Gastroesophageal sphincter (tissue), 4 donors: ENCODE results near the gene PCDH9. TPM values are rescaled to one million over a fixed set of nuclear protein-coding genes. Genes with fewer than 3 reads are reported as not detected.

Experiments
- ATAC-seq: fragments of 150-250 bp; one replicate; pipeline ENCODE4 v1.9.1; 2016; ENCODE audit warnings: mild to moderate bottlenecking, moderate library complexity
- H3K27ac ChIP-seq, 4 donors: fragments of 200-600 bp; sonication (generic) in 3 of 4; 1 replicate in 3 of 4; 2 replicates in 1 of 4; pipeline ENCODE4 v1.5.1; 2016 to 2019
- H3K27me3 ChIP-seq: fragments of 200-600 bp; sonication (generic); one replicate; pipeline ENCODE4 v1.5.1; 2019
- H3K36me3 ChIP-seq, 2 donors: fragments of 200-600 bp; sonication (generic); one replicate each; pipeline ENCODE4 v1.5.1; 2019; ENCODE audit warnings: control low read depth in 1 of 2
- H3K4me1 ChIP-seq, 3 donors: fragments of 200-600 bp; sonication (generic); 1 replicate in 2 of 3; 2 replicates in 1 of 3; pipeline ENCODE4 v1.5.1; 2016 to 2019; ENCODE audit warnings: control low read depth in 2 of 3
- H3K4me3 ChIP-seq, 2 donors: fragments of 200-600 bp; sonication (generic); one replicate each; pipeline ENCODE4 v1.5.1; 2019; ENCODE audit warnings: mild to moderate bottlenecking in 1 of 2, moderate library complexity in 1 of 2
- H3K9me3 ChIP-seq, 3 donors: fragments of 200-600 bp; sonication (generic); one replicate each; pipeline ENCODE4 v1.5.1; 2017 to 2019; ENCODE audit warnings: control low read depth in 2 of 3
- EP300 ChIP-seq: sonication (generic); formaldehyde crosslinking; IDR thresholded peaks from one replicate; pipeline ENCODE4 v1.6.1; 2017; ENCODE audit warnings: antibody characterized with exemption, mild to moderate bottlenecking
- POLR2A ChIP-seq, 2 donors: fragments of 450-650 bp; IDR thresholded peaks; one replicate each; pipeline ENCODE4 v1.6.1; 2017; ENCODE audit warnings: antibody characterized with exemption in 2 of 2, mild to moderate bottlenecking in 2 of 2, moderate library complexity in 1 of 2
- POLR2AphosphoS5 ChIP-seq: sonication (generic); formaldehyde crosslinking; IDR thresholded peaks from one replicate; pipeline ENCODE4 v1.6.1; 2017; ENCODE audit warnings: antibody characterized with exemption
- WGBS, 2 donors: methylation state at CpG; one replicate each; pipeline ENCODE4 v1.1.5; 2018; ENCODE audit warnings: low coverage in 1 of 2; 5-methylcytosine and 5-hydroxymethylcytosine counted together
- total RNA-seq, 4 donors: library from RNA; depleted of rRNA; stranded (reverse); fragments of >200 nt; gene quantifications; one replicate each; pipeline ENCODE4 v1.1.0, GENCODE V29; 2016
- TF ChIP-seq, protein P1 (sequence below), 4 experiments: fragments of 200-600 bp in 2 of 4; fragments of 450-650 bp in 2 of 4; sonication (generic) in 1 of 4; IDR thresholded peaks; one replicate each; pipeline ENCODE4 v1.5.1; 2017 to 2019; ENCODE audit warnings: antibody characterized with exemption in 4 of 4, mild to moderate bottlenecking in 2 of 4, moderate library complexity in 2 of 4

PCDH9 gene
- total RNA-seq, 4 donors from 2014 or later: 52.9 to 141 (median 56.5) TPM

DNA sequence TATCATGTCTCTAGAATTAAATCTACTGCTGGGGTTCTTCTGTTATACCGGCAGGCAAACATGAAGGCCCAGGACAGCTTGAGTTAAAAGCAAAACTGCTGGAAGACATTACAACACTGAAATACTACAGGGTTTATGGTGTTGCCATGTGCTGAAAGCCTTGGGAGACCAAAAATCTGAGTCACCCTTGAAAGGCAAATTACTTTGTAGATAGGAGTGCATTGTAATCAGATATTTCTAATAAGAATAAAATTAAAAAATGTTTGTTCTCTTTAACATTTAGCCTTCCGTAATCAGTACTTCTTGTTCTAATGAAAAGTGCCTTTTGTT, 181.3 kb downstream of the PCDH9 start:
- WGBS, 2 donors: 79 to 100% methylated on average over 1 of the region's 2 CpGs
- H3K9me3 ChIP-seq: no peaks in the 10 kb centered on the region
- ATAC-seq: no peak

DNA sequence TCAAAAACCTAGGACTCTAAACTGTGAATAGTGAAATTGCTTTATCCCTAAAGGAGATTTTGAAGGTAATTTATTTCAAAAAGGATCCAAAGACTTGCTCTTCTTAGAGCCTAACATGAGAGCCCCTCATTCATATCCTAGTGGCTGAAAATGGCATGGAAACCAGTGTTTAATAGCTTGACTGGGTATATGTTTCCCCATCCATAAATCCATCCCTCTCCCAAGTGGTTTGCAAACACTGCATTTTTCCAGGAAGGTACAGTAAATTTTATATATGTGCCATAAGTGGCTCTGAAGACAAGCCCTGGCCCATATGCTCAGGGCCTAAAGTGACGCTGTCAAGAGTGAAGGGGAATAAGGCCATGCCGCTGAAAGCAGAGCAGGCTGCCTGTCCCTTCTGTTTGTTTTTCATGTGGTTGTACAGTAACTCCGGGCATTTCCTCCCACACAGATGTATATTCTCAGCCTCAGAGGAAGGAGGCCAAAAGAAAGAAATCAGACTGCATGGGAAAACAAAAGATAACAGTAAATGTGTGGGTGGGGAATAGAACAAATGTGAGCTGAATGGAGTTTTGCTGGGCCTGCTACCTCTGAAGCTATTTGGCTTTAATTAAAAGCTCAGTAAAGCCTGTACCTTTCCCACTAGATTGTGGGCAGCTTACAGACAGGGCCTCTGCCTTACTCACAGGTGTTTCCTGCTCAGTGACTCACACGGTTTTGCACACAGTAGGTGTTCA, 181.9 kb downstream of the PCDH9 start:
- Histone ChIP-seq H3K4me3 (no peak overlapping the region), H3K9me3 (no peaks in the 10 kb centered on the region), H3K27me3 (no peaks in the 10 kb centered on the region), H3K36me3 (no peaks in the 10 kb centered on the region), H3K4me1 (peaks cover 0 to 9% (median 0%) of the 10 kb centered on the region in 3 donors), H3K27ac (no peak overlapping the region)
- TF ChIP-seq POLR2AphosphoS5 (no peak), EP300 (no peak)
- 9 to 48% methylated on average over 3 of the region's 4 CpGs for WGBS, 2 donors
- no peak for ATAC-seq

More for the DNA sequence above, 181.3 kb downstream of the PCDH9 start:
- Histone ChIP-seq H3K27ac (no peak overlapping the region), H3K4me1 (peaks cover 0 to 9% (median 0%) of the 10 kb centered on the region in 3 donors), H3K36me3 (no peaks in the 10 kb centered on the region), H3K27me3 (no peaks in the 10 kb centered on the region), H3K4me3 (no peak overlapping the region)
- TF ChIP-seq POLR2AphosphoS5 (no peak), EP300 (no peak), POLR2A (IDR thresholded peaks at IDR 0.05) (no peak)
- TF ChIP-seq, protein P1, sequence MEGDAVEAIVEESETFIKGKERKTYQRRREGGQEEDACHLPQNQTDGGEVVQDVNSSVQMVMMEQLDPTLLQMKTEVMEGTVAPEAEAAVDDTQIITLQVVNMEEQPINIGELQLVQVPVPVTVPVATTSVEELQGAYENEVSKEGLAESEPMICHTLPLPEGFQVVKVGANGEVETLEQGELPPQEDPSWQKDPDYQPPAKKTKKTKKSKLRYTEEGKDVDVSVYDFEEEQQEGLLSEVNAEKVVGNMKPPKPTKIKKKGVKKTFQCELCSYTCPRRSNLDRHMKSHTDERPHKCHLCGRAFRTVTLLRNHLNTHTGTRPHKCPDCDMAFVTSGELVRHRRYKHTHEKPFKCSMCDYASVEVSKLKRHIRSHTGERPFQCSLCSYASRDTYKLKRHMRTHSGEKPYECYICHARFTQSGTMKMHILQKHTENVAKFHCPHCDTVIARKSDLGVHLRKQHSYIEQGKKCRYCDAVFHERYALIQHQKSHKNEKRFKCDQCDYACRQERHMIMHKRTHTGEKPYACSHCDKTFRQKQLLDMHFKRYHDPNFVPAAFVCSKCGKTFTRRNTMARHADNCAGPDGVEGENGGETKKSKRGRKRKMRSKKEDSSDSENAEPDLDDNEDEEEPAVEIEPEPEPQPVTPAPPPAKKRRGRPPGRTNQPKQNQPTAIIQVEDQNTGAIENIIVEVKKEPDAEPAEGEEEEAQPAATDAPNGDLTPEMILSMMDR (IDR thresholded peaks at IDR 0.05): no peak

DNA sequence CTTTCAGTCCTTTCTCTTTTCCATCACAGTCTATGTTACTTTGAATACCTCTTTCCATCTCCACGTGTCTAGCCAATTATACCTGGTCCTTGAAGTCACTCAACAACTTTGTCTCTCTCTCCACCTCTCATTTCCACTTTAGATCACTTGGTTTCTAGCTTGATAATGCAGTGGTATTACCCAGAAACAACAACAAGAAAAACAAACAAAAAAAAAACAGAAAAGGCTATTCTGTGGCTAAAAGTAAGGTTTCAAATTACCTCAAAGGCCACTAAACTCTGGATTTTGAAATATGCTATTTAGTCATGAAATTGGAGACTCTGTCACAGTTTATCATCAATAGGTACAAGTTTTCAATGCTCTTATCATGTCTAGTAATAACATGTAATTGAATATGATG, 184.8 kb downstream of the PCDH9 start:
- 100% methylated on average over 1 of the region's 1 CpG for WGBS, 2 donors
- Histone ChIP-seq H3K36me3 (no peaks in the 10 kb centered on the region), H3K9me3 (no peaks in the 10 kb centered on the region), H3K4me1 (peaks cover 0 to 9% (median 0%) of the 10 kb centered on the region in 3 donors), H3K27ac (no peak overlapping the region), H3K27me3 (no peaks in the 10 kb centered on the region), H3K4me3 (no peak overlapping the region)
- no peak for ATAC-seq
- TF ChIP-seq POLR2A (IDR thresholded peaks at IDR 0.05) (no peak), EP300 (no peak), POLR2AphosphoS5 (no peak)
- TF ChIP-seq, protein P1 (IDR thresholded peaks at IDR 0.05): no peak

DNA sequence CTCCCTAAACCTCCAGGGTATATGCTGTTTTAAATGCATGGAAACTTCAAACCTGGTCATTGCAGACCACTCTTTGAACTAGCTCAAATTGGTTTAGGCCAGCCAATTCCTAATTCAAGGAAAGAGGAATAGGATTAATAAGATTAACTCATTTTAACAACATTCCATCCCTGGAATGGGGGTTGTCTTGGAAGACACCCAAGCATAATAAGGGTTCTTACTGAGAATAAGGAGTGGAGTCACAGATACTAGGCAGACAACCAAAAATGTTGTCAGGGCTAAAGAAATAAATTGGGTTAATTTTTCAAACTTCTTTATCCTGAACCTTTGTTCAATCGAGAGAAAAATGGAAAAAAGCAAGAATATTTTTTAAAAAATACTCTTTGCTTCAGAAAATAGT, 186.2 kb downstream of the PCDH9 start:
- peaks cover 0 to 7% (median 0%) of the 10 kb centered on the region in 3 donors for H3K4me1 ChIP-seq
- WGBS, 2 donors: 63 to 85% methylated on average over 1 of the region's 1 CpG
- no peak for ATAC-seq
- H3K36me3 ChIP-seq: no peaks in the 10 kb centered on the region
- no peaks in the 10 kb centered on the region for H3K9me3 ChIP-seq
- no peak for TF ChIP-seq POLR2A (IDR thresholded peaks at IDR 0.05)
- TF ChIP-seq POLR2AphosphoS5: no peak
- TF ChIP-seq EP300: no peak
- TF ChIP-seq, protein P1 (IDR thresholded peaks at IDR 0.05): no peak
- H3K27me3 ChIP-seq: no peaks in the 10 kb centered on the region
- H3K4me3 ChIP-seq: no peak overlapping the region
- no peak overlapping the region for H3K27ac ChIP-seq

DNA sequence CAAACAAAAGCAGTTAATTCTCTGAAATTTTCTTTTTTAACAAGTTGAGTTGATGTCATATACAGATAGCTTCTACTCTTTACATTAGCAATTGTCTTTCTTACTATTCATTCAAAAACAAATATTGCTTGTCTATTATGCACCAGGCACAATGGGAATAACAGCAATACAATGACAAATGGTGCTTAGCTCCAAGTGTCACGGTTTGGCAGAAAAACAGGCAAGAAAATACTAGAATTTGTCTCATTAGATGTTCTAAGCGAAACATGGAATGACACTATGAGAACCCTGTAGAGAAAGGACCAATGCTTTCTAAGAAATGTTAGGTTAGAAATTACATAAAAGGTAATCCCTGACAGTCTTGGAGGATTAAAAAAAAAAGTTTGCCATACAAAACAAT, 187.6 kb downstream of the PCDH9 start:
- Histone ChIP-seq H3K4me3 (no peak overlapping the region), H3K36me3 (no peaks in the 10 kb centered on the region), H3K27me3 (no peaks in the 10 kb centered on the region), H3K9me3 (no peaks in the 10 kb centered on the region), H3K27ac (no peak overlapping the region), H3K4me1 (no peaks in the 10 kb centered on the region)
- ATAC-seq: no peak
- no peak for TF ChIP-seq POLR2AphosphoS5
- no peak for TF ChIP-seq EP300
- no peak for TF ChIP-seq POLR2A (IDR thresholded peaks at IDR 0.05)
- TF ChIP-seq, protein P1 (IDR thresholded peaks at IDR 0.05): no peak
- 40 to 100% methylated on average over 1 to 2 of the region's 2 CpGs for WGBS, 2 donors
